Measurements from ENCODE around the gene MGAT5.

Gene MGAT5

DNA sequence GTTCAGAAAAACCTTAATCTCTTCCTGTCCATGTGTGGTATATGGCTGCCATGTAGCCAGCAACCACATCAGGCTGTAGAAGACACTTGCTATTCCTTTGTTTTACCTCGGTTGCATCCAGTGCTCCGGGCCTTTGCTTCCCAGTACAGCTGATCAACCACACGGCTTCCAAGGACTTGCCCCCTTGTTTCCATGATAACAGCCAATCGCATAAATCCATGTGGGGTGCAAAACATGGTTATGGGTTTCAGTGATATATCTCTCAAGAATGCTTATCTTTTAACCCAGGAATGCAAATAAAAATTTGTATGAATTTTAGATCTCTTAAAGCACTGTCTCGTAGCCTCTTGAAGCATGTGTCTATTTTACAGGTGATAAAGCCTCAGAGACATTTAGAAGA, 118.3 kb downstream of the MGAT5 start:
- H3K9ac ChIP-seq: no peak overlapping the region
- no peaks in the 10 kb centered on the region for H4K20me1 ChIP-seq (ENCODE audit: insufficient read depth)
- H3K79me2 ChIP-seq (ENCODE audit: insufficient read depth, low read depth): no peaks in the 10 kb centered on the region
- H3K4me1 ChIP-seq (ENCODE audit: low read depth, poor library complexity, severe bottlenecking): peaks cover 17% of the 10 kb centered on the region
- H3K4me3 ChIP-seq (IDR thresholded peaks at IDR 0.05; ENCODE audit: insufficient read depth, low read depth, low read length): no peak overlapping the region
- H3K36me3 ChIP-seq (ENCODE audit: insufficient read depth): no peaks in the 10 kb centered on the region
- H3K4me2 ChIP-seq: no peak overlapping the region
- H2AFZ ChIP-seq (ENCODE audit: low read depth): no peak overlapping the region
- H3K27ac ChIP-seq: no peak overlapping the region
- no peaks in the 10 kb centered on the region for H3K27me3 ChIP-seq (ENCODE audit: insufficient read depth, low read depth)
- TF ChIP-seq, protein P1, sequence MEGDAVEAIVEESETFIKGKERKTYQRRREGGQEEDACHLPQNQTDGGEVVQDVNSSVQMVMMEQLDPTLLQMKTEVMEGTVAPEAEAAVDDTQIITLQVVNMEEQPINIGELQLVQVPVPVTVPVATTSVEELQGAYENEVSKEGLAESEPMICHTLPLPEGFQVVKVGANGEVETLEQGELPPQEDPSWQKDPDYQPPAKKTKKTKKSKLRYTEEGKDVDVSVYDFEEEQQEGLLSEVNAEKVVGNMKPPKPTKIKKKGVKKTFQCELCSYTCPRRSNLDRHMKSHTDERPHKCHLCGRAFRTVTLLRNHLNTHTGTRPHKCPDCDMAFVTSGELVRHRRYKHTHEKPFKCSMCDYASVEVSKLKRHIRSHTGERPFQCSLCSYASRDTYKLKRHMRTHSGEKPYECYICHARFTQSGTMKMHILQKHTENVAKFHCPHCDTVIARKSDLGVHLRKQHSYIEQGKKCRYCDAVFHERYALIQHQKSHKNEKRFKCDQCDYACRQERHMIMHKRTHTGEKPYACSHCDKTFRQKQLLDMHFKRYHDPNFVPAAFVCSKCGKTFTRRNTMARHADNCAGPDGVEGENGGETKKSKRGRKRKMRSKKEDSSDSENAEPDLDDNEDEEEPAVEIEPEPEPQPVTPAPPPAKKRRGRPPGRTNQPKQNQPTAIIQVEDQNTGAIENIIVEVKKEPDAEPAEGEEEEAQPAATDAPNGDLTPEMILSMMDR (conservative IDR thresholded peaks at IDR 0.05; ENCODE audit: low read depth, low read length): no peak

DNA sequence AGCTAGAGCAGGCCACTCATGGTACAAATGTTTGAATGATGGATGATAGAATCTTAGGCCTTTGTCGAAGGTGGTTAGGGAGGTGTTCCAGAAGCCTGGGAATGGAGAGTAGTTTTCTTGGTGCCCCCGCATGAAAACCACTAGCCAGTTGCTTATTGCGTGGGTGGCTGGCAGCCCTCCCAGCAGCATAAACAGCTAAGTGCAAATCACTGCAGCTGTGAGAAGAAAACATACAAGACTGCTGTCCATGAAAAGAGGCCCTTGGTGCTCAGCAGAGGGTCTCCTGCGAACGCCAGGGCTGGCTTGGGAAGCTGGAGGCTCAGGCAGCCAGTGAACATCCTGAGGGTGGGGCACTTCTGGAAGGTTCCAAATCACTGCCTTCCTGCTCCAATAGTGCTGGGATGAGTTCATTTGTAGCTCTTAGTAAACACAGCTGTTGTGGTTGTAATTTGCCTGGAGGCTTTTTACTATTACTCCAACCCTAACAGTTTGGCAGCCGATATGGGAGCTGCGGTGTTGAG, 118.8 kb downstream of the MGAT5 start:
- Histone ChIP-seq H3K79me2 (ENCODE audit: insufficient read depth, low read depth) (no peaks in the 10 kb centered on the region), H2AFZ (ENCODE audit: low read depth) (no peak overlapping the region), H3K4me2 (no peak overlapping the region), H3K27ac (no peak overlapping the region), H3K9ac (no peak overlapping the region), H3K27me3 (ENCODE audit: insufficient read depth, low read depth) (no peaks in the 10 kb centered on the region), H3K36me3 (ENCODE audit: insufficient read depth) (no peaks in the 10 kb centered on the region), H4K20me1 (ENCODE audit: insufficient read depth) (no peaks in the 10 kb centered on the region), H3K4me3 (IDR thresholded peaks at IDR 0.05; ENCODE audit: insufficient read depth, low read depth, low read length) (no peak overlapping the region), H3K4me1 (ENCODE audit: low read depth, poor library complexity, severe bottlenecking) (peaks cover 12% of the 10 kb centered on the region)
- TF ChIP-seq, protein P1 (conservative IDR thresholded peaks at IDR 0.05; ENCODE audit: low read depth, low read length): no peak

GRCh38 chr2:134375935-134376334, 122.1 kb downstream of the MGAT5 start:
- no peak overlapping the region for H2AFZ ChIP-seq (ENCODE audit: low read depth)
- H3K4me1 ChIP-seq (ENCODE audit: low read depth, poor library complexity, severe bottlenecking): no peaks in the 10 kb centered on the region

GRCh38 chr2:134377730-134378129, 123.9 kb downstream of the MGAT5 start:
- TF ChIP-seq, protein P1 (conservative IDR thresholded peaks at IDR 0.05; ENCODE audit: low read depth, low read length): no peak
- Histone ChIP-seq H3K9ac (no peak overlapping the region), H3K4me3 (IDR thresholded peaks at IDR 0.05; ENCODE audit: insufficient read depth, low read depth, low read length) (no peak overlapping the region), H4K20me1 (ENCODE audit: insufficient read depth) (no peaks in the 10 kb centered on the region), H3K36me3 (ENCODE audit: insufficient read depth) (no peaks in the 10 kb centered on the region), H3K27ac (no peak overlapping the region), H3K4me1 (ENCODE audit: low read depth, poor library complexity, severe bottlenecking) (no peaks in the 10 kb centered on the region), H3K4me2 (no peak overlapping the region), H3K79me2 (ENCODE audit: insufficient read depth, low read depth) (no peaks in the 10 kb centered on the region), H3K27me3 (ENCODE audit: insufficient read depth, low read depth) (no peaks in the 10 kb centered on the region), H2AFZ (ENCODE audit: low read depth) (no peak overlapping the region)

More at GRCh38 chr2:134375935-134376334, 122.1 kb downstream of the MGAT5 start:
- Histone ChIP-seq H3K27ac (no peak overlapping the region), H3K79me2 (ENCODE audit: insufficient read depth, low read depth) (no peaks in the 10 kb centered on the region), H3K27me3 (ENCODE audit: insufficient read depth, low read depth) (no peaks in the 10 kb centered on the region), H4K20me1 (ENCODE audit: insufficient read depth) (no peaks in the 10 kb centered on the region), H3K9ac (no peak overlapping the region), H3K36me3 (ENCODE audit: insufficient read depth) (no peaks in the 10 kb centered on the region), H3K4me3 (IDR thresholded peaks at IDR 0.05; ENCODE audit: insufficient read depth, low read depth, low read length) (no peak overlapping the region), H3K4me2 (no peak overlapping the region)
- TF ChIP-seq, protein P1 (conservative IDR thresholded peaks at IDR 0.05; ENCODE audit: low read depth, low read length): no peak
